OCI-LY3 (cell line): Measurements from ENCODE around the gene CREB3L2.
"Not testable (repeated sequence)": the region's sequence is repeated elsewhere in the genome, so short reads cannot be mapped to it uniquely, and the experiment has no call there.

Experiments used
- H2AFZ ChIP-seq: fragments of 200-600, 300-600 bp; shearing (Covaris generic); 2 replicates; pipeline ENCODE4 v1.6.0; 2014; ENCODE audit warnings: antibody characterized with exemption, low read depth, low read length
- H3K27ac ChIP-seq: fragments of 200-600, 300-600 bp; sonication (generic); 2 replicates; pipeline ENCODE4 v1.5.1; 2014; ENCODE audit warnings: mild to moderate bottlenecking, low read length, moderate library complexity, mixed read lengths
- H3K27me3 ChIP-seq: fragments of 200-600, 300-600 bp; sonication (generic); 2 replicates; pipeline ENCODE4 v1.6.1; 2014; ENCODE audit warnings: low read depth, low read length, mixed read lengths
- H3K36me3 ChIP-seq: fragments of 200-600, 300-600 bp; sonication (generic); replicated peaks from 2 replicates; pipeline ENCODE3; 2014; ENCODE audit warnings: low read depth, low read length, mixed read lengths
- H3K4me1 ChIP-seq: fragments of 300-600, 200-600 bp; sonication (generic); 2 replicates; pipeline ENCODE4 v1.6.1; 2014; ENCODE audit warnings: low read length, mixed read lengths
- H3K4me2 ChIP-seq: fragments of 200-600, 300-600 bp; sonication (generic); 2 replicates; pipeline ENCODE4 v1.6.1; 2014; ENCODE audit warnings: low read length, mixed read lengths
- H3K4me3 ChIP-seq: fragments of 300-600, 200-600 bp; sonication (generic); 2 replicates; pipeline ENCODE4 v1.5.1; 2014; ENCODE audit warnings: antibody characterized with exemption, mild to moderate bottlenecking, low read length, moderate library complexity
- H3K79me2 ChIP-seq: fragments of 300-600, 200-600 bp; shearing (Covaris generic); 2 replicates; pipeline ENCODE4 v1.6.1; 2014; ENCODE audit warnings: mild to moderate bottlenecking, low read length, mixed read lengths
- H3K9ac ChIP-seq: fragments of 300-600, 200-600 bp; shearing (Covaris generic); 2 replicates; pipeline ENCODE4 v1.6.0; 2014; ENCODE audit warnings: mild to moderate bottlenecking, low read length, moderate library complexity
- H3K9me3 ChIP-seq: fragments of 200-600, 300-600 bp; shearing (Covaris generic); 2 replicates; pipeline ENCODE4 v1.6.1; 2014; ENCODE audit warnings: low read length, mixed read lengths; ENCODE audit not compliant: insufficient read depth
- H4K20me1 ChIP-seq: fragments of 200-600, 300-600 bp; sonication (generic); 2 replicates; pipeline ENCODE4 v1.6.1; 2016; ENCODE audit warnings: low read length, mixed read lengths; ENCODE audit not compliant: insufficient read depth
- CTCF ChIP-seq: fragments of 200-600, 300-600 bp; sonication (generic); IDR thresholded peaks from 2 replicates; pipeline ENCODE4 v1.5.1; 2014; ENCODE audit warnings: antibody characterized with exemption, low read length, low read depth
- EZH2phosphoT487 ChIP-seq: fragments of 200-600 bp; shearing (Covaris generic); IDR thresholded peaks from 2 replicates; pipeline ENCODE4 v1.6.1; 2018; ENCODE audit warnings: antibody characterized with exemption, mixed run types, low read depth

CREB3L2 gene

GRCh38 chr7:138001529-138002095 is at the start of gene CREB3L2:
CREB3L2 (minus strand) TSS chr7:138002086; CDS start chr7:138001705, 381 bp downstream.
- H3K9ac ChIP-seq, result peak within 1 kb of the TSS; percentile 95
- peak within 1 kb of the TSS; percentile 99 for H3K4me3 ChIP-seq

GRCh38 chr7:138049505-138050116 is 47.7 kb upstream of the CREB3L2 start:
- Histone ChIP-seq H3K4me3 (no peak overlapping the region), H2AFZ (no peak overlapping the region), H3K36me3 (no peaks in the 10 kb centered on the region), H3K4me2 (no peak overlapping the region), H3K27me3 (no peaks in the 10 kb centered on the region), H3K27ac (no peak overlapping the region), H3K79me2 (no peaks in the 10 kb centered on the region), H3K9me3 (no peaks in the 10 kb centered on the region), H3K9ac (no peak overlapping the region), H3K4me1 (no peaks in the 10 kb centered on the region), H4K20me1 (no peaks in the 10 kb centered on the region)
- TF ChIP-seq EZH2phosphoT487 (no peak), CTCF (no peak)

More at GRCh38 chr7:138001529-138002095, at the start of gene CREB3L2:
- Histone ChIP-seq H3K9me3 (no peaks in the 10 kb centered on the region), H2AFZ (peak within 1 kb of the TSS; percentile 91), H3K36me3 (peaks cover 33% of the 10 kb centered on the region), H3K27ac (peak within 1 kb of the TSS; percentile 77), H4K20me1 (peaks cover 31% of the 10 kb centered on the region), H3K4me2 (peak within 1 kb of the TSS; percentile 92), H3K79me2 (peaks cover 53% of the 10 kb centered on the region), H3K4me1 (peaks cover 46% of the 10 kb centered on the region), H3K27me3 (no peaks in the 10 kb centered on the region)
- no peak for TF ChIP-seq CTCF
- no peak for TF ChIP-seq EZH2phosphoT487

GRCh38 chr7:138047907-138048306 is 46.0 kb upstream of the CREB3L2 start:
- no peaks in the 10 kb centered on the region for H3K27me3 ChIP-seq
- H2AFZ ChIP-seq, result no peak overlapping the region

GRCh38 chr7:138044897-138045296 is 43.0 kb upstream of the CREB3L2 start:
- no peak overlapping the region for H3K4me3 ChIP-seq
- no peak overlapping the region for H3K4me2 ChIP-seq
- no peak for TF ChIP-seq CTCF
- no peak for TF ChIP-seq EZH2phosphoT487

More at GRCh38 chr7:138047907-138048306, 46.0 kb upstream of the CREB3L2 start:
- Histone ChIP-seq H3K4me1 (no peaks in the 10 kb centered on the region), H3K79me2 (no peaks in the 10 kb centered on the region), H3K4me2 (no peak overlapping the region), H3K9ac (no peak overlapping the region), H4K20me1 (no peaks in the 10 kb centered on the region), H3K36me3 (no peaks in the 10 kb centered on the region), H3K27ac (no peak overlapping the region), H3K9me3 (no peaks in the 10 kb centered on the region), H3K4me3 (no peak overlapping the region)
- TF ChIP-seq EZH2phosphoT487, result no peak
- no peak for TF ChIP-seq CTCF

GRCh38 chr7:138040063-138040462 is 38.2 kb upstream of the CREB3L2 start:
- not testable (repeated sequence) for H2AFZ ChIP-seq, H4K20me1 ChIP-seq, H3K79me2 ChIP-seq, H3K27ac ChIP-seq, H3K36me3 ChIP-seq, H3K9ac ChIP-seq, H3K9me3 ChIP-seq, H3K4me3 ChIP-seq, H3K4me2 ChIP-seq, H3K4me1 ChIP-seq, H3K27me3 ChIP-seq

More at GRCh38 chr7:138044897-138045296, 43.0 kb upstream of the CREB3L2 start:
- Histone ChIP-seq H3K79me2 (no peaks in the 10 kb centered on the region), H3K27ac (no peak overlapping the region), H3K27me3 (no peaks in the 10 kb centered on the region), H4K20me1 (no peaks in the 10 kb centered on the region), H3K9ac (no peak overlapping the region), H3K4me1 (no peaks in the 10 kb centered on the region), H2AFZ (no peak overlapping the region), H3K9me3 (no peaks in the 10 kb centered on the region), H3K36me3 (no peaks in the 10 kb centered on the region)
